ENCODE measurements around the gene C6orf136.

DNA sequence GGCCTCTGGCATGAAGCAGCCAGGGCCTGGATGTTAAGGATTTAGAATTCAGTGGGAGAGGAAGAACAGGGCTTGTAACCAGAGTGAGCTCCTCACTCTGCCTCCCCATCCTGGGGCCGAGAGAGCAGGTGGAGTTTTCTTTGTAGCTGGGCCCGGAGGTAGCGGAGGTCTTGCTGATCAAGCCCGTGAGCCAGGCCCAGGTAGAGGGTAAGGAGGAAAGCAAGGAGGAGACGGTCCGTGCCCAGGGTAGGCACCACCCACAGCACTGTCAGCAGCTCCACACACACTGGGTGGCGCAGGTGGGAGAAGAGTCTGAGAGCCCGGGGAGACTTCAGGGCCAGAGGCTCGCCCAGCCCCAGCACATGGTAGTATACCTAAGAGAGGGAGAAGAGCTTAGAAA, 41.6 kb downstream of the C6orf136 start:
- TF ChIP-seq POLR2AphosphoS5 (IDR thresholded peaks at IDR 0.05; ENCODE audit: low read depth, low read length) (no peak), TAF1 (IDR thresholded peaks at IDR 0.05; ENCODE audit: borderline replicate concordance, insufficient read depth, low read length) (no peak), SIN3A (IDR thresholded peaks at IDR 0.05; ENCODE audit: borderline replicate concordance, insufficient read depth, low read length) (no peak)
- TF ChIP-seq, protein P1, sequence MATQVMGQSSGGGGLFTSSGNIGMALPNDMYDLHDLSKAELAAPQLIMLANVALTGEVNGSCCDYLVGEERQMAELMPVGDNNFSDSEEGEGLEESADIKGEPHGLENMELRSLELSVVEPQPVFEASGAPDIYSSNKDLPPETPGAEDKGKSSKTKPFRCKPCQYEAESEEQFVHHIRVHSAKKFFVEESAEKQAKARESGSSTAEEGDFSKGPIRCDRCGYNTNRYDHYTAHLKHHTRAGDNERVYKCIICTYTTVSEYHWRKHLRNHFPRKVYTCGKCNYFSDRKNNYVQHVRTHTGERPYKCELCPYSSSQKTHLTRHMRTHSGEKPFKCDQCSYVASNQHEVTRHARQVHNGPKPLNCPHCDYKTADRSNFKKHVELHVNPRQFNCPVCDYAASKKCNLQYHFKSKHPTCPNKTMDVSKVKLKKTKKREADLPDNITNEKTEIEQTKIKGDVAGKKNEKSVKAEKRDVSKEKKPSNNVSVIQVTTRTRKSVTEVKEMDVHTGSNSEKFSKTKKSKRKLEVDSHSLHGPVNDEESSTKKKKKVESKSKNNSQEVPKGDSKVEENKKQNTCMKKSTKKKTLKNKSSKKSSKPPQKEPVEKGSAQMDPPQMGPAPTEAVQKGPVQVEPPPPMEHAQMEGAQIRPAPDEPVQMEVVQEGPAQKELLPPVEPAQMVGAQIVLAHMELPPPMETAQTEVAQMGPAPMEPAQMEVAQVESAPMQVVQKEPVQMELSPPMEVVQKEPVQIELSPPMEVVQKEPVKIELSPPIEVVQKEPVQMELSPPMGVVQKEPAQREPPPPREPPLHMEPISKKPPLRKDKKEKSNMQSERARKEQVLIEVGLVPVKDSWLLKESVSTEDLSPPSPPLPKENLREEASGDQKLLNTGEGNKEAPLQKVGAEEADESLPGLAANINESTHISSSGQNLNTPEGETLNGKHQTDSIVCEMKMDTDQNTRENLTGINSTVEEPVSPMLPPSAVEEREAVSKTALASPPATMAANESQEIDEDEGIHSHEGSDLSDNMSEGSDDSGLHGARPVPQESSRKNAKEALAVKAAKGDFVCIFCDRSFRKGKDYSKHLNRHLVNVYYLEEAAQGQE (IDR thresholded peaks at IDR 0.05; ENCODE audit: insufficient read depth in 1 of 2, low read depth in 2 of 2, low read length in 2 of 2) = no peak

Measured in PFSK-1 (cell line).